Measurements from ENCODE around the gene PRKCB.

Gene PRKCB

GRCh38 chr16:23824909-23825308, 10.9 kb upstream of the PRKCB start:
- no peak overlapping the region for H3K4me3 ChIP-seq (IDR thresholded peaks at IDR 0.05; ENCODE audit: insufficient read depth, low read depth, low read length)
- H3K9ac ChIP-seq, result no peak overlapping the region
- H3K4me1 ChIP-seq (ENCODE audit: low read depth, poor library complexity, severe bottlenecking), result no peaks in the 10 kb centered on the region
- no peaks in the 10 kb centered on the region for H3K27me3 ChIP-seq (ENCODE audit: insufficient read depth, low read depth)
- H3K27ac ChIP-seq, result no peak overlapping the region
- H3K36me3 ChIP-seq (ENCODE audit: insufficient read depth), result no peaks in the 10 kb centered on the region
- no peak overlapping the region for H2AFZ ChIP-seq (ENCODE audit: low read depth)
- H3K79me2 ChIP-seq (ENCODE audit: insufficient read depth, low read depth), result no peaks in the 10 kb centered on the region
- no peak overlapping the region for H3K4me2 ChIP-seq
- no peaks in the 10 kb centered on the region for H4K20me1 ChIP-seq (ENCODE audit: insufficient read depth)
- TF ChIP-seq CTCF (conservative IDR thresholded peaks at IDR 0.05; ENCODE audit: low read depth, low read length), result no peak

- Histone ChIP-seq H2AFZ (ENCODE audit: low read depth) (no peak overlapping the region), H3K27me3 (ENCODE audit: insufficient read depth, low read depth) (no peaks in the 10 kb centered on the region), H3K27ac (no peak overlapping the region), H4K20me1 (ENCODE audit: insufficient read depth) (no peaks in the 10 kb centered on the region), H3K4me2 (no peak overlapping the region), H3K4me1 (ENCODE audit: low read depth, poor library complexity, severe bottlenecking) (no peaks in the 10 kb centered on the region), H3K9ac (no peak overlapping the region), H3K79me2 (ENCODE audit: insufficient read depth, low read depth) (no peaks in the 10 kb centered on the region), H3K4me3 (IDR thresholded peaks at IDR 0.05; ENCODE audit: insufficient read depth, low read depth, low read length) (no peak overlapping the region), H3K36me3 (ENCODE audit: insufficient read depth) (no peaks in the 10 kb centered on the region)
- no peak for TF ChIP-seq CTCF (conservative IDR thresholded peaks at IDR 0.05; ENCODE audit: low read depth, low read length)
Measured at GRCh38 chr16:23826528-23827045, 9.2 kb upstream of the PRKCB start.

- no peak for TF ChIP-seq CTCF (conservative IDR thresholded peaks at IDR 0.05; ENCODE audit: low read depth, low read length)
- H3K4me1 ChIP-seq (ENCODE audit: low read depth, poor library complexity, severe bottlenecking), result no peaks in the 10 kb centered on the region
- no peaks in the 10 kb centered on the region for H4K20me1 ChIP-seq (ENCODE audit: insufficient read depth)
- no peak overlapping the region for H3K4me2 ChIP-seq
- no peak overlapping the region for H2AFZ ChIP-seq (ENCODE audit: low read depth)
- no peak overlapping the region for H3K27ac ChIP-seq
- H3K4me3 ChIP-seq (IDR thresholded peaks at IDR 0.05; ENCODE audit: insufficient read depth, low read depth, low read length), result no peak overlapping the region
- no peaks in the 10 kb centered on the region for H3K79me2 ChIP-seq (ENCODE audit: insufficient read depth, low read depth)
- no peaks in the 10 kb centered on the region for H3K27me3 ChIP-seq (ENCODE audit: insufficient read depth, low read depth)
- no peaks in the 10 kb centered on the region for H3K36me3 ChIP-seq (ENCODE audit: insufficient read depth)
- H3K9ac ChIP-seq, result no peak overlapping the region
Measured at GRCh38 chr16:23827057-23827456, 8.7 kb upstream of the PRKCB start.

- H3K79me2 ChIP-seq (ENCODE audit: insufficient read depth, low read depth), result no peaks in the 10 kb centered on the region
- H3K4me1 ChIP-seq (ENCODE audit: low read depth, poor library complexity, severe bottlenecking), result no peaks in the 10 kb centered on the region
- H3K4me3 ChIP-seq (IDR thresholded peaks at IDR 0.05; ENCODE audit: insufficient read depth, low read depth, low read length), result no peak overlapping the region
- no peak overlapping the region for H3K9ac ChIP-seq
- TF ChIP-seq CTCF (conservative IDR thresholded peaks at IDR 0.05; ENCODE audit: low read depth, low read length), result no peak
- H3K27me3 ChIP-seq (ENCODE audit: insufficient read depth, low read depth), result no peaks in the 10 kb centered on the region
- no peaks in the 10 kb centered on the region for H4K20me1 ChIP-seq (ENCODE audit: insufficient read depth)
- no peak overlapping the region for H2AFZ ChIP-seq (ENCODE audit: low read depth)
- H3K4me2 ChIP-seq, result no peak overlapping the region
- H3K27ac ChIP-seq, result no peak overlapping the region
- no peaks in the 10 kb centered on the region for H3K36me3 ChIP-seq (ENCODE audit: insufficient read depth)
Measured at GRCh38 chr16:23829454-23829853, 6.3 kb upstream of the PRKCB start.
